Right ventricle myocardium superior (tissue), 1 donor: ENCODE data around the gene DDX28. TPM values are rescaled to one million over a fixed set of nuclear protein-coding genes. Genes with fewer than 3 reads are reported as not detected.
"Not testable (repeated sequence)": the region's sequence is repeated elsewhere in the genome, so short reads cannot be mapped to it uniquely, and the experiment has no call there.

Source experiments
- ATAC-seq: fragments of 200-7000 bp; cut with Tn5 transposase; one replicate; pipeline ENCODE4 v1.9.1; 2020; ENCODE audit warnings: mild to moderate bottlenecking; ENCODE audit not compliant: poor library complexity
- DNase-seq: peaks from one replicate; pipeline ENCODE4 v3.0.0-alpha.2; 2020
- intact Hi-C: fragments of 100-400 bp; cut with DNase I; formaldehyde crosslinking; loops from one replicate; pipeline ENCODE4 v1.11.2; 2022
- total RNA-seq: library from RNA; stranded (reverse); fragmentation: NEBNext Ultra II Directional; extraction: Animal tissue kit (Norgen Biotek cat#: 25700); gene quantifications from one replicate; pipeline ENCODE4 v1.2.1, GENCODE V29; 2021
- donor health status: DM: no; HTN: yes; CAD: no; lungs with severe emphysema.

The DDX28 gene
- total RNA-seq, 1 donor from 2014 or later, result 7.2 TPM

DNA sequence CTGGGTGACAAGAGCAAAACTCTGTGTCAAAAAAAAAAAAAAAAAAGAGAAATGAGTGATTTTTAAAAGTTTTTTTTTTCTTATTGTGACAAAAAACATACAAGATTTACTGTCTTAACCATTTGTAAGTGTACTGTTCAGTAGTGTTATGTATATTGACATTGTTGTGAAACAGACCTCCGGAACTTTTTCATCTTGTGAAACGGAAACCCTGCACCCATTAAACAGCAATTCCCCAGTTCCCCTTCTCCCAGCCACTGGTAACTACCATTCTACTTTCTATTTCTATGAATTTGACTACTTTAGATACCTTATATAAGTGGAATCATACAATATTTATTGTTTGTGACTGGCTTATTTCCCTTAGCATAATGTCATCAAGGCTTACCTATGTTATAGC lies 18.8 kb upstream of the DDX28 start:
- intact Hi-C loops, result no loop called here
- ATAC-seq (peak; percentile 56), DNase-seq (no peak)

- DNase-seq, result peak; percentile 89
- intact Hi-C loops, result no loop called here
- peak; percentile 97 for ATAC-seq
Measured at GRCh38 chr16:68040506-68041288, 17.7 kb upstream of the DDX28 start.

DNA sequence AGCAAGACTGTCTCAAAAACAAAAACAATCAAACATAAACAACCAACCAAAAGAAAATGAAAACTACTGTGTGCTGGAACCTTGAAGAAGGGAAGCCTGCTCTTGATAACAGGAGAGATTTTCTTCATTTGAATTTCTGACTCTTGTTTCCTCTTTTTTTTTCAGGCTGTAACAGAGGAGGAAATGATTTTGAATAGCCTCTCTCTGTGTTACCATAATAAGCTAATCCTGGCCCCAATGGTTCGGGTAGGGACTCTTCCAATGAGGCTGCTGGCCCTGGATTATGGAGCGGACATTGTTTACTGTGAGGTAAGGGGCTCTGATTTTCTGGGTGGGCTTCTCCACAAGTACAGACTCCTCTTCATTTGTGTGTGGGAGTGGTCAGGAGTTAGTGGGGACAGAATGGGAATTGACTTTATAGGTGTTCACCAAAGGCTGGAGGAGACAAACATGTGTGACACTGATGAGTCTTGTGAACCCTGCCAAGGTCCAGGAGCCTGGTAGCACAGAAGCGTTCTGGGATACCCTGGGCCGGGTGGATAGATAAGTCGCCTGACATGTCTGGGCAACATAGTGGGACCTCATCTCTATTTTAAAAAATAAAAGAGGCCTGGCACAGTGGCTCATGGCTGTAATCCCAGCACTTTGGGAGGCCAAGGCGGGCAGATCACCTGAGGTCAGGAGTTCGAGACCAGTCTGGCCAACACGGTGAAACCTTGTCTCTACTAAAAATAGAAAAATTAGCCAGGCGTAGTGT lies 15.0 kb upstream of the DDX28 start:
- ATAC-seq, result no peak
- intact Hi-C loops, result no loop called here
- no peak for DNase-seq

- intact Hi-C loops, result no loop called here
- DNase-seq (no peak), ATAC-seq (no peak)
Measured at GRCh38 chr16:68035227-68035626, 12.2 kb upstream of the DDX28 start.

DNA sequence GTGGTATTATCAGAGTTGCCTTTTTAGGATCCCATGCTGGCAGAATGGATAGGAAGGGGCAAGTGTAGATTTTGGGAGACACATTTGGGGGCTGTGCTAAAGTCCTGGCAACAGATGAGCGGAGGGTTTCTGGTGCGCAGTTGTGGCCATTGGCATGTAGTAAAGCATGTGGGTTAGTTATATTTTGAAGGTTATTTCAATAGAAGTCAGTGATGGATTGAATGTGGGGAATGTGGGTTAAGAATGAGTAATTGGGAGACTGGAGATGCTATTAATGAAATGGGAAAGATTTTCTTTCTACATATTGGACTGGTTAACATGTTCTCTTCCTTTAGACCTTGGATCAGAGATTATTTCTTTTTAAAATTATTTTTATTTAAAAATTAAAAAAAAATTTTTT lies 10.1 kb upstream of the DDX28 start:
- intact Hi-C loops, result loop anchor here (5.0 kb wide), 1 partner anchor 216 kb away; no protein-coding TSS in a partner anchor

GRCh38 chr16:68031951-68032350 lies 8.9 kb upstream of the DDX28 start:
- no peak for ATAC-seq
- intact Hi-C loops, result loop anchor here (5.0 kb wide), 1 partner anchor 215 kb away; no protein-coding TSS in a partner anchor
- no peak for DNase-seq

More for the DNA sequence above, 10.1 kb upstream of the DDX28 start:
- no peak for DNase-seq
- ATAC-seq, result no peak

GRCh38 chr16:68030108-68030507 lies 7.1 kb upstream of the DDX28 start:
- not testable (repeated sequence) for DNase-seq, ATAC-seq

DNA sequence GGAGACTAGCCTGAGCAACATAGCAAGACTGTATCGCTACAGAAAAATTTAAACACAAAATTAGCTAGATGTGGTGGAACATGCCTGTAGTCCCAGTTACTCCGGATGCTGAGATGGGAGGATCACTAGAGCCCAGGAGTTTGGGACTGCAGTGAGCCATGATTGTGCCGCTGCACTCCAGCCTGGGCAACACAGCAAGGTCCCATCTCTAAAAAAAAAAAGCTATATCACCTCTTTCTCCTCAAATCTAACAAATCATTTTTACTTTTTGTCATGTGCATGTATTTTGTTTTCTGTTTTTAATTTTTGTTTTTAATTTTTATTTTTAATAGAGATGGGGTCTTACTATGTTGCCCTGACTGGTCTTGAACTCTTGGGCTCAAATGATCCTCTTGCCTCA lies 6.0 kb upstream of the DDX28 start:
- DNase-seq (no peak), ATAC-seq (no peak)
- intact Hi-C loops, result no loop called here

More at GRCh38 chr16:68030108-68030507, 7.1 kb upstream of the DDX28 start:
- intact Hi-C loops, result loop anchor here (5.0 kb wide), 1 partner anchor 213 kb away; no protein-coding TSS in a partner anchor

GRCh38 chr16:68022278-68022727 lies 729 bp downstream of the DDX28 start:
- DNase-seq (no peak), ATAC-seq (peak; percentile 13)
- intact Hi-C loops, result no loop called here

- intact Hi-C loops, result no loop called here
- DNase-seq, result no peak
- ATAC-seq, result no peak
Measured at GRCh38 chr16:68021490-68021889, 1.5 kb downstream of the DDX28 start.

GRCh38 chr16:68019167-68019680 lies 3.8 kb downstream of the DDX28 start:
- no peak for ATAC-seq
- no peak for DNase-seq
- intact Hi-C loops, result no loop called here

GRCh38 chr16:68015681-68016080 lies 7.4 kb downstream of the DDX28 start, which contains the start of gene DPEP2NB:
TSS of gene DPEP2NB (minus strand) at chr16:68015911. CDS start at chr16:68015770, 141 bp downstream.
- intact Hi-C loops, result no loop called here
- no peak for DNase-seq
- ATAC-seq, result no peak

DNA sequence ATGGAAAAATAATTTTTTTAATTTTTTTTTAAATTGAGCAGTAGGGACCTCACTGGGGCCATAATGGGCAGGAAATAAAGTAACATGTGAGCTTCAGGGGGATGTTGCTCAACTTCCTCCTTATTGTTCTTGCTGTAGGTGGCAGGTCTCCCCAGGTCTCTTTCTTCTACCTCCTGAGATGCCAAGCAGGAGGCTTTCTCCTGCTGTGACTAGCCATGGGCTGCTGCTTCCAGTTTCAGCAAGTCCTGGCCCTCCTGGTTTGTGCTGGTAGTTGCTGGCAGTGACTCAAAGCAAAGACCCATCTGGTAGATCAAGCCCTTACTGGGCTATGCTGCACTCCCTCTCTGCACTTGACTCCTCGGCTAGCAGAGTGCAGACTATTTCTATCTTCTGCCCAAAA lies 9.6 kb downstream of the DDX28 start:
- no peak for ATAC-seq
- intact Hi-C loops, result no loop called here
- DNase-seq, result no peak

- DNase-seq, intact Hi-C loops, ATAC-seq: not testable (repeated sequence)
Measured at GRCh38 chr16:68009872-68010271, 13.2 kb downstream of the DDX28 start.

DNA sequence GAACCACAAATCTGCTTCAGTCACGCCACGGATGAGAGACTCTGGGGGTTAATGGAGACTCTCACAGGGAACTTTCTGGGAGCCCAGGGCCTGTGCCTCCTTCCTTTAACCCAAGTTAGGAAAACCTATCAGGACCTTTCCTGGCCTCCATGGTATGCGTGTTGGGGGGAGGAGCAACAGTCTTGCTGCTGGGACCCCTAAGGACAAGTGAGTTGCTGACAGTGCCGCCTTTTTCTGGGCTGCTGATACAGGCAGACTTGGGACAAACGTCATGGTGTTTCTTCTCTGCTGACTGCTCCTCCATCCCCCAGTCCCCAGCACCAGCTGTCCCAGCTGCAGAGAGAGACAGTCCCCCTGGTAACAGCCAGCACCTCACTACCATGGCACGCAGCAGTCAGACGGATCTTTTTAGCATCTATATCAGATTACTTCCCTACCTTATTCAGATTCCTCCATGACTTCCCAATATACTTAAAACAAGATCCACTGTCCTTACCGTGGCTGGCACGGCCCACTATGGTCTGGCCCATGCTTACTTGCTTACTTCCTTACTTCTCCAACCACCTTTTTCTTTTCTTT lies 13.8 kb downstream of the DDX28 start:
- intact Hi-C loops, result no loop called here
- ATAC-seq (no peak), DNase-seq (no peak)

- intact Hi-C loops, result no loop called here
- ATAC-seq (peak; percentile 71), DNase-seq (peak; percentile 59)
Measured at GRCh38 chr16:68005786-68006286, 17.2 kb downstream of the DDX28 start.

GRCh38 chr16:68005211-68005610 lies 17.8 kb downstream of the DDX28 start:
- ATAC-seq, result no peak
- intact Hi-C loops, result no loop called here
- no peak for DNase-seq

DNA sequence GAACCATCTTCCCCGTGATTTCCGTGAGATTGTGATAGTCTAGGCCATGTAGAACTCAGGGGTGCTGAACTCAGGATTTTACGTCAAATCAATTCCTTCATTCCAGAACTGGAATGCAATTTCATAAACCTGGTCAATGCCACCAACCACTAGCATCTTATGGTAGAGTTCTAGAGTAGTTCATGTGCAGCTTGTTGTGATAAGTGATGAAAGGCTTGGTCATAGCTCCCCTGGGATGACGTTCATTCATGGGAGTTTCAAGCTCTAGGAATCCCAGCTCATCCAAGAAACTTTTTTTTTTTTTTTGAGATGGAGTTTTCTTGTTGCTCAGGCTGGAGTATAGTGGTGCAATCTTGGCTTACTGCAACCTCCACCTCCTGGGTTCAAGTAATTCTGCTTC lies 20.0 kb downstream of the DDX28 start:
- DNase-seq (no peak), ATAC-seq (no peak)
- intact Hi-C loops, result no loop called here

- DNase-seq, result peak; percentile 22
- intact Hi-C loops, result no loop called here
- ATAC-seq, result peak; percentile 47
Measured at GRCh38 chr16:68000450-68000849, 22.6 kb downstream of the DDX28 start.
